Effector CD4-positive, alpha-beta T cell (primary cell): ENCODE measurements around the gene TEX36. TPM values are rescaled to one million over a fixed set of nuclear protein-coding genes. Genes with fewer than 3 reads are reported as not detected.
"Not testable (repeated sequence)": the region's sequence is repeated elsewhere in the genome, so short reads cannot be mapped to it uniquely, and the experiment has no call there.

Experiments
- DNase-seq: peaks from one replicate; pipeline ENCODE4 v3.0.0-alpha.2; 2020
- total RNA-seq: gene quantifications from one replicate; lab custom pipeline; 2026; lab: John Stamatoyannopoulos, UW

The TEX36 gene, protein sequence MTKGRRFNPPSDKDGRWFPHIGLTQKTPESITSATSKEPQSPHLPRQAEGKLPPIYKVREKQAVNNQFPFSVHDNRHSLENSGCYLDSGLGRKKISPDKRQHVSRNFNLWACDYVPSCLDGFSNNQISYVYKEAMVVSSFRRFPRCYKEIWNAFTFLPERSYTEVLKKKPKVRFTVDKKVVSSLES
- total RNA-seq = not detected

- no peak for DNase-seq
Measured at GRCh38 chr10:125683063-125683462, at the start of gene TEX36. Gene TEX36, minus strand, starts transcription at chr10:125683163. Its CDS starts 174 bp downstream, at chr10:125682989.

- DNase-seq = no peak
Measured at GRCh38 chr10:125727436-125727835, 44.5 kb upstream of the TEX36 start.

- DNase-seq = no peak
Measured at GRCh38 chr10:125726914-125727313, 44.0 kb upstream of the TEX36 start.

GRCh38 chr10:125722811-125723210 is 39.8 kb upstream of the TEX36 start:
- no peak for DNase-seq

DNA sequence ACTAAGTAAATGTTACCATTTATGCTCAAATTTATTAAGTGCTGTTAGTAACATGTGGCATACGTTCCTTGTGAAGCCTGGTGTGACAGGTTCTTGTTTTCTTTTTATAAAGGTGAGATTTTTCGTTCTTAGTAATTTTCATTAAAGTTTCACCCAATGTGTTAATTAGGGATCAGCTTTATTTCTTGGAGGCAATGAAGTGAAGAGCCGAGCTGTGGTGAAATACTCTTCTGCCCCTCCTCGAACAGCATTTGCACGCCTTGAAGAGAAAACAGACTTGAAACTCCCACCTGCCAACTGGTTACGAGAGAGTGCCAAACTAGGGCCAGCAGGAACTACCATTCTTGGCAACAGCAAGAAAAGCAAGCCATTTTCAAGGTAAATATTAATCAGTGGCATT is 38.1 kb upstream of the TEX36 start:
- DNase-seq = no peak

- DNase-seq = no peak
Measured at GRCh38 chr10:125720002-125720382, 37.0 kb upstream of the TEX36 start.

DNA sequence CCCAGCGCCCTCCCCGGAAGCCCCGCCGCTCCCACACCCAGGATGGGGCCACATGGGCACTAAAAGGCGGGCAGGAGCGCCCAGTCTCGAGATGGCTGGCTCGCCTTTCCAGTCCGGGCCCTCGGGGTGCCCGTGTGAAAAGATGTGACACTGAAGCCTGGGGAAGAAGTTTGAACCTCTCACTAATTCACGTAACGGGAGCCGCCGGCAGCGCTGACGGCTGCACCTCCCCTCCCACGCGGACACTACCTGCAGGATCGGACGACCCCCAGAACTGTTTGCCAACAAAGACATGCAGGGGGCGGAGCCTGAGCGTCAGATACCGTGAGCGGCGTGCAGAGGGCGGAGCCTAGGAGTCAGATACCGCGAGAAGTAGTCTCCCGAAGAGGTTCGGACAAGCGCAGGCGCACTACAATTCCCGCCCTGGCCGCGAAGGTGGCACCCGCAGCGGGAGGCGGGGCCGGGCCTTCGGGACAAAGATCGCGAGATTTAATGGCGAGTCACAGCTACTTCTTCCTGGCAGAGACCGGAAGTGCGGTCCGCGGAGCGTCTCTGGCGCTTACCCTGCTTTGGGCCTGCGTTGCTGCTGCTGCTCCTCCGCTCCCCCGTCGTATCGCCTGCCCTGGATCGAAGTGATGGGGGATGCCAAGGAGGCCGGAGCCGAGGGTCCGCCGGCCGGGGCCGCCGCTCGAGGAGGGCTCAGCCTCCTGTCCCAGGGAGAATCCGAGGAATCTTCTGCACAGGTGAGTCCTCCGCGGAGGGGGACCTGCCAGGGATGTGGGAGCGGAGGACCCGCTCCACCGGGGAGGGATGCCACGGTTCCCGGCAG is 36.4 kb upstream of the TEX36 start, which contains the start of gene EDRF1:
EDRF1 (plus strand) TSS at position 537 of the 829 bp plus-strand sequence; CDS start at position 636, 99 bp downstream.
- DNase-seq = peak; percentile 99

DNA sequence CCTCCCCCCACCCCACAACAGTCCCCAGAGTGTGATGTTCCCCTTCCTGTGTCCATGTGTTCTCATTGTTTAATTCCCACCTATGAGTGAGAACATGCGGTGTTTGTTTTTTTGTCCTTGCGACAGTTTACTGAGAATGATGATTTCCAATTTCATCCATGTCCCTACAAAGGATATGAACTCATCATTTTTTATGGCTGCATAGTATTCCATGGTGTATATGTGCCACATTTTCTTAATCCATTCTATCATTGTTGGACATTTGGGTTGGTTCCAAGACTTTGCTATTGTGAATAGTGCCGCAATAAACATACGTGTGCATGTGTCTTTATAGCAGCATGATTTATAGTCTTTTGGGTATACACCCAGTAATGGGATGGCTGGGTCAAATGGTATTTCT is 31.8 kb upstream of the TEX36 start:
- DNase-seq = not testable (repeated sequence)

DNA sequence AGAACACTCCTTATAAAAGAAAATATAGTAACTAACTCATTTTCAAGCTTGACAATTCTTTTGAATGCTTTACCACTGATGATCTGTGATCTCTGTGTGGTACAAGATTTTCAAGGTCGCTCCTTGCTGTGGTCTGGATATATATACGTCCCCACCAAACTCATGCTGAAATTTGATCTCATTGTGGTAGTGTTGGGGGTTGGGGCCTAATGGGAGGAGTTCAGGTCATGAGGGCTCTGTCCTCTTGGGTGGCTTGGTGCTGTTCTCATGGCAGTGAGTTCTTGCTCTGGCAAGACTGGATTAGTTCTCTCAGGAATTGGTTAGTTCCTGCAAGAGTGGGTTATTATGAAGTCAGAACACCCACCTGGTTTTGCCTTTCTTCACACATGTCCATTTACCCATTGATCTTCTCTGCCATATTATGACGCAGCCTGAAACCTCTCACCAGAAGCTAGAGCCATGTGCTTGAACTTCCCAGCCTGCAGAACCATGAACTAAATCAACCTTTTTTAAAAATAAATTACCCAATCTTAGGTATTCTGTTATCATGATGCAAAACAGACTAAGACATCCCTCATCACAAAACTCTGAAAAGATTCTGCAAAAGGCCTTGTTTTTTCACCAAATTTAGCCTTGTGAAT is 28.3 kb upstream of the TEX36 start:
- no peak for DNase-seq

GRCh38 chr10:125709553-125710474 is 26.9 kb upstream of the TEX36 start:
- no peak for DNase-seq

DNA sequence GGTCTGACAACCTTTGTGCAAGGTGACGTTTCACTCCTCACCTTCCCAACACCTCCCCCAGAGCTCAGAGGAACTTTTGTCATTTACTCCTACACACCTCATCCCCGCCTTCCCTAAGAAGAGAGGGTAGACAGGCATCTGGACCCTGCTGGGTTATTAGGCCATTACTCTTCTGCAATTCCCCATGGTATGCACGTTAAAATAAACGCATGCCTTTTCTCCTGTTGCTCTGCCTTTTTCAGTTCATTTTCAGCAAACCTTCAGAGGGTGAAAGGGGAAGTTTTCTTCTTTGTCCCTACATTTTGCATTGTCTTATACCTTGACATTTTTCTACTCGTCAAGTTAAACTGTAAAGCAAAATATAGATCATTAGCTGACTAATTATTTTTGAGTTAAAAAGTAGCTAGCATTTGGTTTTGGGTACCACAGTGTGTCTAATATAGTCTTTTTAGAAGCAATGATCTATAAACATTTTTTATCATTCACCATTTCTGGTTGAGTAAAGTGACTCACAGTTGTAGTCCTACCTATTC is 26.1 kb upstream of the TEX36 start:
- no peak for DNase-seq

DNA sequence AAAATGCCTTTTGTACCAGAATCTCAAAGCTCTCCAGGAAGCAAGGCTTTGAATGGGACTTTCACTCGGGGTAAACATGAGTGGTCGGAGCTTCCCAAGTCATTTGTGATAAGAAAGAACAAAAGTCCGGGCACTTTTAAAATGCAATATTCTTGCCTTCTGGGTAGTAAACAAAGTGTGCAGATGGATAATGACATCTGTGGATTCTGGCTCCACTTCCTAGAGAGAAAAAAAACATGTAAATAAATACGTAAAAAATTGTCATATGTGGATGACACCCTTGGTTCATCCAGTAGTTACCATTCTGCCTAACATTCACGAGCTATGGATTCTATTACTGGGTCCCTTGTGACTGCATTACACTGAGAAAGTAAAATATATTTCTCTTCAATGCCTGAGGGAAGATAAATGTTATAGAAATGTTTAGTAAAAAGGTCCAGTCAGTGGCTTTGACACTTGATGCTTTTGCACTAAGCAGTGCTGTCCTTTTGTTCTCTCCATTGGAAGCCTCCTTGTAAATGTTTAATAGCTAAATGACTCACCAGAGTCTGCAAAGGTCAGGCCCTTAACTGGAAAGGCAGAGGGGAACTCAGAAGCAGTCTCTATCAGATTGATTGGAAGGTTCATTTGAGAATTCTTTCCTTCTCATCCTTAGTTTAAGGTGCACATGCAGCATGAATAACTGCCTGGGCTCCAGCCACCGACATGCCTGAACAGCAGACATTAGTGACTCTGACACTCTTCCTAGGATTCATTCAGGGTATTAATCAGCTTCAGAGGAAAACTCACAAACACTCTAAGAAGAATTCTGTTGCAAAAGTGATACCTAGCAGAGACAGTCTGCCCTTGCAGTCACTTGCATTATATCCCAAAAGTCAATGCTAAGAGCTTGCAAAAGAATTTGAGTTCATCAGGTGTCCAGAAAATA is 24.8 kb upstream of the TEX36 start:
- DNase-seq = no peak

DNA sequence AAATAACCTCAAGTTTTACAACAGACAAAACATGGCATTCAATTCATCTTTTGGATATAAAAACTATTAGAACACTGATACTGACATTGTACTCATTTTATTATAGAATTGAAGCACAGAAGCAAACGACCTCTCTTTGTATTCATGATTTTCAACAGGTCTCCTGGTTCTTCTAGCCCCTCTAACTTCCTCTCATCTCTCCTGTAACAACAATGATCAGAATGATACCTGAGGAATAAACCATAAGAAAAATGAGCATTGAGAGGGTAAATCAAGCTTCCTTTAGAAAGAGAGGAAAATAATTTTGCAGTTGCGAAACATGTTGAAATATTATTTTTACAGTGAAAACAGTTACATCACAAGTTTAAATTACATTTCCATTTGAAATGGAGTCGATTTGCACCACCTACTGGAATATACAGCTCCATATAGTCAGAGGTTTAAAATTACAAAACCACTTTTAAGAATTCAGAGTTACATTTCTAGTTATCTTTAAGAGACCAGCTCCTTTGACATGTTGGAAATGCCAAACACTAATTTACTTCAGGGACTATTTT is 17.5 kb upstream of the TEX36 start:
- no peak for DNase-seq

- no peak for DNase-seq
Measured at GRCh38 chr10:125699562-125700143, 16.7 kb upstream of the TEX36 start.

- DNase-seq = no peak
Measured at GRCh38 chr10:125698481-125698998, 15.6 kb upstream of the TEX36 start.

DNA sequence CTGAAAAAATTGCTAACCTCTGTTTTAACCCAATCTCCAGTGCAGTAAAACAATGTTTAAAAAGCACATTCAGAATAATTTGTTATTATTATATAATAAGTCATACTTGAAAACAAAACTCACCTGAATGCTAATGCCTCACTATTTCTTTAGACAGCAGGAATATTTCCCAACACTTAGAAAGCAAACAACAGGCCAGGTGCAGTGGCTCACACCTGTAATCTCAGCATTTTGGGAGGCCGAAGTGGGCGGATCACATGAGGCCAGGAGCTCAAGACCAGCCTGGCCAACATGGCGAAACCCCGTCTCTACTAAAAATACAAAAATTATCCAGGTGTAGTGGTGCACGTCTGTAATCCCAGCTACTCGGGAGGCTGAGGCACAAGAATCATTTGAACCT is 13.9 kb upstream of the TEX36 start:
- not testable (repeated sequence) for DNase-seq

DNA sequence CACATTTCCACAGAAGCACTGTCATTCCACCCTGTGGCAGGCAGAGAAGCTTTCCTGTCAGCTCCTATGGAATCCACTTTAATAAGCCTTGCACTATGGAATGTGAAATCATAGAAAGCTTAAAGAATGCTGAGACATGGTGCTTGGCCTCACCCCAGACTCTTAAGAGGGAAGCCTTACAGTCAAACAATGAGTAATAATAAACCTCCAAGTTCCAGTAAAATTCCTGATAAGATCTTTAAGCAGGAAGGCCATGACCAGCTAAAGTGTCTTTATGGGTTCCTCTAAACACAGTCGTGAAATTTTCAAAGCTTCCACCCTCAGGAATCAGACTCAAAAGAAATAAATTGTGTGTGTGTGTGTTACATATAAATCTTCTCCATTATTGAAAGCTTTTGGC is 11.9 kb upstream of the TEX36 start:
- no peak for DNase-seq

GRCh38 chr10:125693524-125693847 is 10.5 kb upstream of the TEX36 start:
- DNase-seq = no peak

DNA sequence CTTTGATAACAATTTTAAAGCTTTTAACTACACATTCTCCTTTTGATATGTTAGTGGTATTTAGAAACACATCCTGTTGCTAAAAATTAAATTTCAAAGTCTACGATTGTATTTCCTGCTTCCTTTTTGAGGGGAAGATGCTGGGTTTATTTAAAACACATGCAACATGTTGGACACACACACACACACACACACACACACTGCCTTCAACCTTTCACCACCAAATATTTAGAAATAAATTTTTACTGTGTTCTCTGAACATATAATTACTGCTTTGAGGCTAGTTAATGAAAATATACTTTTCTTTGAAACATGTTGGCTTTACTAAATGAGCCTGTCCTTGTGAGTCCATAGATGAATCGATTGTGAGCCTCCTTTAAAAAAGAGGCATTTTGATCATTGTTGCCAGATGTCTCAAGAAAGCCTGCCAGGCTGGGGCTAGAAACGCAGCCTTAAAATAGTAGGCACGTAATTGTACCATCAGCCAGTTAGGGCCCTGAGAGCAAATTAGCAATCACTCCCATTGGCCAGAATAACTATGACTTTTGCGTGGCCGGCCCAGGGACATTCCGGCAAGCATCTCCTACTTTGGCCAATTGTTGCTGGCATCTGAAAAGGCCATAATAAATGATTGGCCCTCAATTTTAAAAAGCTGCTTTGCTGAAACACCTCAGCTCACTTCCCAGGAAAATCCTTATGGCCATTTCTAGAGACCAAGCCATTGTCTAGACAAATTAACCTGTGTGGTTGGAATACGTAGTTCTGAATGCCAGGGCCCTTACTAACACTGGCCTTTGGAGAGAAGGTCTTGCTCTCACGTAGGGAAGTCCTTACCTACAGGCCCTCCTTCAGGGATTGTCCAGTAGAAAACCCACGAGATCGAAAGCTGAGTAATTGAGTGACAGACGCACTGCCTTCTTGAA is 9.9 kb upstream of the TEX36 start:
- no peak for DNase-seq
